Tibial artery (tissue), 4 donors: ENCODE data around the gene KLRB1.
A peak's percentile ranks its signal among the peaks of the same experiment; 100 is the strongest.
"Not testable (repeated sequence)": the region's sequence is repeated elsewhere in the genome, so short reads cannot be mapped to it uniquely, and the experiment has no call there.

Source experiments
- DNase-seq, 2 donors: peaks; one replicate each; pipeline ENCODE4 v3.0.0-alpha.2; 2019
- H3K27ac ChIP-seq, 2 donors: fragments of 200-600 bp; sonication (generic) in 1 of 2; 1 replicate in 1 of 2; 2 replicates in 1 of 2; pipeline ENCODE4 v1.5.1; 2018 to 2019; ENCODE audit warnings: mild to moderate bottlenecking in 1 of 2
- H3K27me3 ChIP-seq, 2 donors: fragments of 200-600 bp; sonication (generic) in 1 of 2; one replicate each; pipeline versions ENCODE4 v1.5.1 to v1.6.0; 2016 to 2019
- H3K36me3 ChIP-seq, 3 donors: fragments of 200-600 bp; sonication (generic) in 2 of 3; one replicate each; pipeline ENCODE4 v1.5.1; 2016 to 2019; ENCODE audit warnings: mild to moderate bottlenecking in 2 of 3
- H3K4me1 ChIP-seq, 4 donors: fragments of 200-600 bp; sonication (generic) in 2 of 4; 1 replicate in 3 of 4; 2 replicates in 1 of 4; pipeline ENCODE4 v1.5.1; 2016 to 2019
- H3K4me3 ChIP-seq, 2 donors: fragments of 200-600 bp; sonication (generic) in 1 of 2; 1 replicate in 1 of 2; 2 replicates in 1 of 2; pipeline ENCODE4 v1.5.1; 2018 to 2019; ENCODE audit warnings: mild to moderate bottlenecking in 2 of 2
- H3K9me3 ChIP-seq, 3 donors: fragments of 200-600 bp; sonication (generic) in 1 of 3; one replicate each; pipeline ENCODE4 v1.5.1; 2016 to 2019
- CTCF ChIP-seq, 2 experiments: fragments of 200-600 bp in 1 of 2; fragments of 450-650 bp in 1 of 2; IDR thresholded peaks; one replicate each; pipeline ENCODE4 v1.5.1; 2017 to 2019; ENCODE audit warnings: antibody characterized with exemption in 2 of 2, mild to moderate bottlenecking in 1 of 2, moderate library complexity in 1 of 2
- intact Hi-C: fragments of 100-400 bp; cut with DNase I; formaldehyde crosslinking; loops from one replicate; pipeline ENCODE4 v1.15.0; 2023; ENCODE audit warnings: low total_unique reads

The KLRB1 gene

GRCh38 chr12:9647825-9648700 lies 40.3 kb upstream of the KLRB1 start:
- intact Hi-C loops: loop anchor here (10.0 kb wide), 1 partner anchor 583 kb away; no protein-coding TSS in a partner anchor
- H3K27me3 ChIP-seq: no peaks in the 10 kb centered on the region
- peak overlapping the region; percentile 86 to 89 for H3K27ac ChIP-seq
- TF ChIP-seq CTCF (IDR thresholded peaks at IDR 0.05): no peak
- DNase-seq: peak; percentile 72 to 90
- peaks cover 0 to 30% (median 14%) of the 10 kb centered on the region in 4 donors for H3K4me1 ChIP-seq
- H3K9me3 ChIP-seq: no peaks in the 10 kb centered on the region
- H3K36me3 ChIP-seq: no peaks in the 10 kb centered on the region
- peak overlapping the region; percentile 74 to 86 for H3K4me3 ChIP-seq

GRCh38 chr12:9646794-9647781 lies 39.4 kb upstream of the KLRB1 start:
- H3K4me3 ChIP-seq: peak overlapping the region; percentile 74 to 86
- peak overlapping the region; percentile 86 to 89 for H3K27ac ChIP-seq
- H3K9me3 ChIP-seq: no peaks in the 10 kb centered on the region
- DNase-seq: no peak
- no peaks in the 10 kb centered on the region for H3K27me3 ChIP-seq
- intact Hi-C loops: loop anchor here (10.0 kb wide), 1 partner anchor 582 kb away; no protein-coding TSS in a partner anchor
- peaks cover 0 to 30% (median 14%) of the 10 kb centered on the region in 4 donors for H3K4me1 ChIP-seq
- no peak for TF ChIP-seq CTCF (IDR thresholded peaks at IDR 0.05)
- H3K36me3 ChIP-seq: no peaks in the 10 kb centered on the region

GRCh38 chr12:9644985-9645551 lies 37.4 kb upstream of the KLRB1 start:
- H3K4me1 ChIP-seq: peaks cover 0 to 16% (median 7%) of the 10 kb centered on the region in 4 donors
- not testable (repeated sequence) for H3K36me3 ChIP-seq, H3K27me3 ChIP-seq, DNase-seq, H3K27ac ChIP-seq, H3K4me3 ChIP-seq, H3K9me3 ChIP-seq
- intact Hi-C loops: loop anchor here (10.0 kb wide), 1 partner anchor 580 kb away; no protein-coding TSS in a partner anchor

GRCh38 chr12:9643266-9643660 lies 35.5 kb upstream of the KLRB1 start:
- peaks cover 0 to 8% (median 4%) of the 10 kb centered on the region in 4 donors for H3K4me1 ChIP-seq
- no peaks in the 10 kb centered on the region for H3K27me3 ChIP-seq
- no peaks in the 10 kb centered on the region for H3K9me3 ChIP-seq
- H3K4me3 ChIP-seq: no peak overlapping the region
- no peaks in the 10 kb centered on the region for H3K36me3 ChIP-seq
- H3K27ac ChIP-seq: no peak overlapping the region
- no peak for DNase-seq
- intact Hi-C loops: loop anchor here (10.0 kb wide), 1 partner anchor 578 kb away; no protein-coding TSS in a partner anchor
- TF ChIP-seq CTCF (IDR thresholded peaks at IDR 0.05): no peak

GRCh38 chr12:9642606-9643265 lies 35.0 kb upstream of the KLRB1 start:
- Histone ChIP-seq H3K4me1 (peaks cover 0 to 8% (median 3%) of the 10 kb centered on the region in 4 donors), H3K27ac (no peak overlapping the region), H3K4me3 (no peak overlapping the region), H3K36me3 (no peaks in the 10 kb centered on the region), H3K27me3 (no peaks in the 10 kb centered on the region), H3K9me3 (no peaks in the 10 kb centered on the region)
- intact Hi-C loops: loop anchor here (10.0 kb wide), 1 partner anchor 578 kb away; no protein-coding TSS in a partner anchor
- TF ChIP-seq CTCF (IDR thresholded peaks at IDR 0.05): no peak
- DNase-seq: no peak
